Neuronal stem cell (in vitro differentiated cells): ENCODE data around the gene NAPSA.

ENCODE experiments used
- DNase-seq: peaks from one replicate; pipeline ENCODE4 v3.0.0-alpha.2; 2013; ENCODE audit warnings: low spot score
- H2AFZ ChIP-seq: one replicate; pipeline ENCODE4 v1.6.1; 2013; ENCODE audit warnings: mild to moderate bottlenecking, low read length, inconsistent platforms
- H2AK5ac ChIP-seq: 2 replicates; pipeline ENCODE4 v1.6.1; 2013; ENCODE audit warnings: low read depth, mild to moderate bottlenecking, inconsistent platforms, low read length, moderate library complexity, mixed read lengths
- H2BK120ac ChIP-seq: 2 replicates; pipeline ENCODE4 v1.6.1; 2013; ENCODE audit warnings: low read depth, mild to moderate bottlenecking, inconsistent platforms, low read length, moderate library complexity, mixed read lengths
- H2BK12ac ChIP-seq: one replicate; pipeline ENCODE4 v1.6.1; 2013; ENCODE audit warnings: low read length, inconsistent platforms
- H2BK15ac ChIP-seq: 2 replicates; pipeline ENCODE4 v1.6.1; 2013; ENCODE audit warnings: mild to moderate bottlenecking, low read length, inconsistent platforms, mixed read lengths
- H2BK5ac ChIP-seq: one replicate; pipeline ENCODE4 v1.6.1; 2013; ENCODE audit warnings: inconsistent platforms, mild to moderate bottlenecking, low read length, moderate library complexity
- H3K14ac ChIP-seq: one replicate; pipeline ENCODE4 v1.6.1; 2013; ENCODE audit warnings: low read length, inconsistent platforms
- H3K18ac ChIP-seq: 2 replicates; pipeline ENCODE4 v1.6.1; 2013; ENCODE audit warnings: low read length, inconsistent platforms
- H3K23ac ChIP-seq: 2 replicates; pipeline ENCODE4 v1.6.1; 2013; ENCODE audit warnings: low read depth, mild to moderate bottlenecking, mixed read lengths, low read length, inconsistent platforms; ENCODE audit not compliant: poor library complexity
- H3K27ac ChIP-seq: replicated peaks from 3 replicates; pipeline ENCODE4 v1.5.1; 2013; ENCODE audit warnings: low read length, inconsistent platforms
- H3K27me3 ChIP-seq, 3 experiments: 2 replicates each; pipeline ENCODE4 v1.6.1; 2013; ENCODE audit warnings: low read length in 3 of 3, mild to moderate bottlenecking in 2 of 3, inconsistent platforms in 1 of 3, low read depth in 1 of 3, mixed read lengths in 1 of 3, moderate library complexity in 1 of 3; ENCODE audit not compliant: control insufficient read depth in 3 of 3, insufficient read depth in 3 of 3
- H3K36me3 ChIP-seq, 2 donors: replicated peaks in 1 of 2; 2 replicates each; pipeline ENCODE4 v1.6.1; 2013; ENCODE audit warnings: low read length in 2 of 2; ENCODE audit not compliant: control insufficient read depth in 2 of 2, insufficient read depth in 2 of 2
- H3K4ac ChIP-seq: 2 replicates; pipeline ENCODE4 v1.6.1; 2013; ENCODE audit warnings: inconsistent platforms, mild to moderate bottlenecking, low read length, moderate library complexity
- H3K4me1 ChIP-seq, 2 donors: 1 replicate in 1 of 2; 2 replicates in 1 of 2; pipeline ENCODE4 v1.6.1; 2013; ENCODE audit warnings: low read length in 2 of 2, low read depth in 1 of 2; ENCODE audit not compliant: control insufficient read depth in 2 of 2, insufficient read depth in 1 of 2
- H3K4me2 ChIP-seq: one replicate; pipeline ENCODE4 v1.6.1; 2013; ENCODE audit warnings: mild to moderate bottlenecking, low read length, inconsistent platforms; ENCODE audit not compliant: insufficient read depth, poor library complexity, severe bottlenecking
- H3K4me3 ChIP-seq, 2 donors: 2 replicates each; pipeline ENCODE4 v1.5.1; 2013; ENCODE audit warnings: low read length in 2 of 2, mild to moderate bottlenecking in 2 of 2, inconsistent platforms in 1 of 2, moderate library complexity in 1 of 2
- H3K79me1 ChIP-seq: one replicate; pipeline ENCODE4 v1.6.1; 2013; ENCODE audit warnings: low read depth, mild to moderate bottlenecking, inconsistent platforms, low read length, moderate library complexity
- H3K9ac ChIP-seq: one replicate; pipeline ENCODE4 v1.6.1; 2013; ENCODE audit warnings: mild to moderate bottlenecking, low read depth, low read length, inconsistent platforms; ENCODE audit not compliant: poor library complexity
- H3K9me3 ChIP-seq, 2 donors: replicated peaks in 1 of 2; 2 replicates each; pipeline versions ENCODE3 to v1.6.1; 2013; ENCODE audit warnings: low read length in 2 of 2, mild to moderate bottlenecking in 2 of 2, inconsistent platforms in 1 of 2, low read depth in 1 of 2, mixed read lengths in 1 of 2, moderate library complexity in 1 of 2; ENCODE audit not compliant: control insufficient read depth in 2 of 2, insufficient read depth in 1 of 2
- H4K8ac ChIP-seq: one replicate; pipeline ENCODE4 v1.6.1; 2013; ENCODE audit warnings: low read depth, mild to moderate bottlenecking, inconsistent platforms, low read length, moderate library complexity
- H4K91ac ChIP-seq: one replicate; pipeline ENCODE4 v1.6.1; 2013; ENCODE audit warnings: low read length, low read depth, mild to moderate bottlenecking, inconsistent platforms; ENCODE audit not compliant: poor library complexity
- WGBS, 2 donors: extraction: QIAGEN DNeasy Blood & Tissue Kit; methylation state at CpG; one replicate each; pipeline ENCODE4 v1.1.7; 2013; ENCODE audit warnings: missing lambda C conversion rate in 2 of 2, mixed read lengths in 1 of 2; ENCODE audit not compliant: insufficient read length in 2 of 2, insufficient replicate concordance in 1 of 2; ENCODE audit errors: extremely low coverage in 2 of 2; 5-methylcytosine and 5-hydroxymethylcytosine counted together

Gene NAPSA

DNA sequence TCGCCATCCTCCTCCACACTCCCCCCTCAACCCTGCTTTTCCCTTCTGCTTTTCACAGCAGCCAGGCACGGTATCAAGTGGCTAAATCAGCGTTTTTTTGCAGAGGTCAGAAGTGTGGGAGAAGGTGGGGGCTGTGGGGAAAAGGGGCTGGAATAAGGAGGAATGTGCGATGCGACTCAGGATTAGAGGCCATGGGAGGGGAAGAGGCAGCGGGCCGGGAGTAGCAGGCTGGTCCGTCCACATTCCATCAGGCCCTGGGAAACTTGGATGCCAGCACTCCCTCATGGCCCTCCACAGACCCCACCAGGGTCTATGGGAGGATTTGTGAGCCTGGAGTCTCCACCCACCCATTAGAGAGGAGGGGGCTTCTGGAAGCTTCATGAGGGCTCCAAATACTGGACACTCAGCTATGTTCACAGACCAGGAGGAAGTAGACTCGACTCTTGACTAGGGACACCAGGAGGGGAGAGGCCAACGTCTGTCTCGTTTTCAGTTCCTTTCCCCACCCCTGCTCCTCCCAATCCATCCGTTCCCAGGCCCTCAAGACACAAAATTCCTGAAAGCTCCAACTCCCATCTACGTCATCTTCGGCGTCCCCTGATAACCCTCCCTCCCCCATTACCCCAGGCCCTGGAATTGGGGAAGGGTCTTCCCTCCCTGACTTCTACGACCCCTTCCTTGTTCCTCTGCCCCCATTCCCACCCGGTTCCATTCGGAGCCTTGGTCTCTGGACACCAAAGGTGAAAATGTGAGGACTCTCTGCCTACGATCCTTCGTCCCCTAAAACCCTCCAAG, 33.0 kb downstream of the NAPSA start:
- peak overlapping the region; percentile 95 for H2BK5ac ChIP-seq
- peak overlapping the region; percentile 98 for H3K27ac ChIP-seq
- no peak for DNase-seq
- H3K4ac ChIP-seq: peak overlapping the region; percentile 78
- peak overlapping the region; percentile 95 for H3K18ac ChIP-seq
- H4K91ac ChIP-seq: peak overlapping the region; percentile 76
- H2BK15ac ChIP-seq: peak overlapping the region; percentile 84
- H2AK5ac ChIP-seq: peak overlapping the region; percentile 64
- peaks cover 5 to 9% (median 9%) of the 10 kb centered on the region in 3 experiments for H3K27me3 ChIP-seq
- peak overlapping the region; percentile 95 for H3K4me2 ChIP-seq
- peak overlapping the region; percentile 37 for H3K23ac ChIP-seq
- H3K4me1 ChIP-seq: peaks cover 3 to 7% of the 10 kb centered on the region in 2 donors
- peak overlapping the region; percentile 79 for H3K14ac ChIP-seq
- no peak overlapping the region for H4K8ac ChIP-seq
- H3K4me3 ChIP-seq: peak overlapping the region in 1 of 2 donors; percentile 77
- peak overlapping the region; percentile 77 for H2BK120ac ChIP-seq
- no CpG with 5 or more reads among the region's 20 CpGs for WGBS, 2 donors
- H3K9me3 ChIP-seq: peaks cover under 1 to 5% of the 10 kb centered on the region in 2 donors
- H3K79me1 ChIP-seq: peaks cover 5% of the 10 kb centered on the region
- no peak overlapping the region for H2AFZ ChIP-seq
- H3K36me3 ChIP-seq: peaks cover 0 to 10% of the 10 kb centered on the region in 2 donors
- peak overlapping the region; percentile 82 for H3K9ac ChIP-seq
- H2BK12ac ChIP-seq: peak overlapping the region; percentile 76

DNA sequence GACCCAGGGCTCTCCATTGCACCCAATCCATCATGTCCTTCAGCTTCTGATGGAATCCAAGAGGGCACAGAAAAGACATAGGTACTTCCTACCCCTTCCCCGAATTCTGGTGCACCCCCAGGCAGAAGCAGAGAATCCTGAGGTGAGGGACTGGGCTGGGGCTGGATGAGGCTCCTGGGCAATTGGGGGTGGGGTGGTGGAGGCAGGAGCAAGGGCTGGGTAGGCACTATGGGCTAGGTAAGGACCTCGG, 33.5 kb downstream of the NAPSA start:
- H3K4me3 ChIP-seq: peak overlapping the region in 1 of 2 donors; percentile 77
- peaks cover 5 to 15% (median 14%) of the 10 kb centered on the region in 3 experiments for H3K27me3 ChIP-seq
- peak overlapping the region; percentile 84 for H2BK15ac ChIP-seq
- no peak overlapping the region for H4K91ac ChIP-seq
- no peak overlapping the region for H2AFZ ChIP-seq
- peak overlapping the region; percentile 71 for H3K9ac ChIP-seq
- no peak overlapping the region for H3K4ac ChIP-seq
- peak overlapping the region; percentile 52 for H2BK120ac ChIP-seq
- H3K4me2 ChIP-seq: peak overlapping the region; percentile 95
- peak overlapping the region; percentile 31 for H3K14ac ChIP-seq
- no CpG with 5 or more reads among the region's 2 CpGs for WGBS, 2 donors
- H3K4me1 ChIP-seq: peaks cover 3 to 7% of the 10 kb centered on the region in 2 donors
- peak overlapping the region; percentile 22 for H3K23ac ChIP-seq
- H2AK5ac ChIP-seq: peak overlapping the region; percentile 64
- H3K18ac ChIP-seq: peak overlapping the region; percentile 95
- no peak overlapping the region for H2BK12ac ChIP-seq
- H2BK5ac ChIP-seq: peak overlapping the region; percentile 95
- H3K27ac ChIP-seq: peak overlapping the region; percentile 98
- peaks cover 0 to 9% of the 10 kb centered on the region in 2 donors for H3K36me3 ChIP-seq
- H3K79me1 ChIP-seq: peaks cover 5% of the 10 kb centered on the region
- H4K8ac ChIP-seq: no peak overlapping the region
- H3K9me3 ChIP-seq: peaks cover 0 to 5% of the 10 kb centered on the region in 2 donors
- no peak for DNase-seq

DNA sequence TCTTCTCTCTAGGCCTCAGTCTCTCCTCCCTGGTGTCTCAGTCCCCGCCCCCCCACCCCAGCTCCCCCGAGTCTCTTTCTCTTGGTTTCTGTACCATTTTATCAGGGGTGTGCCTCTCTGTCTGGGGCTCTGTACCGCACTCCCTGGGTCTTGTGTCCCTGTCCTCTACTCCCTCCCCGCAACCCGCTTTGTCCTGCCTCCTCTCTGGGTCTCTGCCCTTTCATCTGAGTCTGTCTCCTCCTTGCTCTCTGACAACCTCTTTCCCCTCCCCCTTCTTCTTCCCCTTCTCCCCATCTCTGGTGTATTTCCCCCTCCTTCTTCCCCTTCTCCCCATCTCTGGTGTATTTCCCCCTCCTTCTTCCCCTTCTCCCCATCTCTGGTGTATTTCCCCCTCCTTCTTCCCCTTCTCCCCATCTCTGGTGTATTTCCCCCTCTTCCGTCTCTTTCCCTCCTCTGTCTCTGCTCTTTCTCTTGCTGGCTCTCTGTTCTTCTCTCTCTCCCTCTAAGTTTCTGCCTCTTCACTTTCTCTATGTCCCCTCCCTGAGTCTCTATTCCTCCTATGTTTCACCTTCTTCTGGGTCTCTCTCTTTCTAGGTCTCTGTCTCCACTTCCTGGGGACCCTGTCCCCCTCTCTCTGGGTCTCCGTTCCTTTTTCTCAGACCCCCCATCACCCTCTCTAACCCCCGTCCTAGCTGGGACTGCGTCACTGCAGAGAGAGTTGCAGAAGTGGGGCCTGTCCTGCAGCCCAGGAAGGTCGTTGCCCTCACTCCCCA, 34.0 kb downstream of the NAPSA start:
- no peak overlapping the region for H3K4ac ChIP-seq
- peak overlapping the region; percentile 98 for H3K27ac ChIP-seq
- H3K27me3 ChIP-seq: peaks cover 5 to 20% (median 19%) of the 10 kb centered on the region in 3 experiments
- peaks cover 0 to 9% of the 10 kb centered on the region in 2 donors for H3K36me3 ChIP-seq
- peak overlapping the region; percentile 95 for H3K4me2 ChIP-seq
- H2BK5ac ChIP-seq: peak overlapping the region; percentile 95
- H2BK15ac ChIP-seq: peak overlapping the region; percentile 84
- no CpG with 5 or more reads among the region's 10 CpGs for WGBS, 2 donors
- H2AK5ac ChIP-seq: peak overlapping the region; percentile 64
- peaks cover 0 to 5% of the 10 kb centered on the region in 2 donors for H3K9me3 ChIP-seq
- H3K4me1 ChIP-seq: peaks cover 3 to 7% of the 10 kb centered on the region in 2 donors
- no peak for DNase-seq
- H2BK120ac ChIP-seq: no peak overlapping the region
- H2BK12ac ChIP-seq: no peak overlapping the region
- peak overlapping the region; percentile 76 to 79 for H3K4me3 ChIP-seq
- no peak overlapping the region for H4K91ac ChIP-seq
- H4K8ac ChIP-seq: no peak overlapping the region
- peak overlapping the region; percentile 22 for H3K23ac ChIP-seq
- H3K79me1 ChIP-seq: peaks cover 5% of the 10 kb centered on the region
- peak overlapping the region; percentile 82 for H3K9ac ChIP-seq
- H2AFZ ChIP-seq: peak overlapping the region; percentile 66
- H3K14ac ChIP-seq: peak overlapping the region; percentile 31
- H3K18ac ChIP-seq: peak overlapping the region; percentile 95
